K562 (cell line): ENCODE data around the gene CCNL2. TPM values are rescaled to one million over a fixed set of nuclear protein-coding genes. Genes with fewer than 3 reads are reported as not detected.

ENCODE experiments used
- PCBP1 ChIP-seq: fragments of 200-400 bp; formaldehyde crosslinking; IDR thresholded peaks from 2 replicates; pipeline ENCODE4 v1.6.1; 2018; ENCODE audit warnings: mild to moderate bottlenecking, low read depth, low read length; ENCODE audit not compliant: poor library complexity, severe bottlenecking
- SIRT6 ChIP-seq: IDR thresholded peaks from one replicate; pipeline ENCODE4 v1.6.1; 2012; ENCODE audit warnings: low read depth, mild to moderate bottlenecking, control low read depth, inconsistent platforms, low read length, moderate library complexity
- polyA plus RNA-seq, 8 experiments: library from polyadenylated mRNA; depleted of rRNA in 4 of 8; stranded (reverse) in 5 of 8; unstranded in 3 of 8; fragments of >200 nt; fragmentation: Nextera tagmentation in 2 of 8; fragmentation: Illumina TruSeq in 1 of 8; extraction: Ambion mirVana in 2 of 8; extraction: Trizol in 1 of 8; gene quantifications; 2 replicates each; pipeline versions ENCODE4 v1.2.1 to v1.2.3, GENCODE V29; 2011 to 2014; ENCODE audit warnings: inconsistent platforms in 1 of 8, missing spikeins in 1 of 8
- total RNA-seq, 7 experiments: library from RNA; depleted of rRNA in 6 of 7; stranded (reverse); fragments of >200 nt in 6 of 7; fragmentation: Illumina TruSeq in 2 of 7; extraction: Trizol in 2 of 7; gene quantifications; 2 replicates each; pipeline versions ENCODE4 v1.2.1 to v1.2.3, GENCODE V29; 2011 to 2021; ENCODE audit warnings: low replicate concordance in 1 of 7
- TF ChIP-seq, protein P1 (sequence below): fragments of 250-450 bp; sonication (Bioruptor Pico); IDR thresholded peaks from 2 replicates; pipeline ENCODE4 v1.5.0; 2020; ENCODE audit warnings: mild to moderate bottlenecking, borderline replicate concordance
- TF ChIP-seq, protein P2 (sequence below): fragments of 450-650 bp; formaldehyde crosslinking; IDR thresholded peaks from 2 replicates; pipeline ENCODE4 v1.4.0; 2020; ENCODE audit warnings: mild to moderate bottlenecking, moderate library complexity

Gene CCNL2
- total and polyA plus RNA-seq, 9 of the 15 experiments (the other 6 are each of a cell fraction or from before 2014, with no cell fraction given), result 2.8 to 287 (median 94.5) TPM

DNA sequence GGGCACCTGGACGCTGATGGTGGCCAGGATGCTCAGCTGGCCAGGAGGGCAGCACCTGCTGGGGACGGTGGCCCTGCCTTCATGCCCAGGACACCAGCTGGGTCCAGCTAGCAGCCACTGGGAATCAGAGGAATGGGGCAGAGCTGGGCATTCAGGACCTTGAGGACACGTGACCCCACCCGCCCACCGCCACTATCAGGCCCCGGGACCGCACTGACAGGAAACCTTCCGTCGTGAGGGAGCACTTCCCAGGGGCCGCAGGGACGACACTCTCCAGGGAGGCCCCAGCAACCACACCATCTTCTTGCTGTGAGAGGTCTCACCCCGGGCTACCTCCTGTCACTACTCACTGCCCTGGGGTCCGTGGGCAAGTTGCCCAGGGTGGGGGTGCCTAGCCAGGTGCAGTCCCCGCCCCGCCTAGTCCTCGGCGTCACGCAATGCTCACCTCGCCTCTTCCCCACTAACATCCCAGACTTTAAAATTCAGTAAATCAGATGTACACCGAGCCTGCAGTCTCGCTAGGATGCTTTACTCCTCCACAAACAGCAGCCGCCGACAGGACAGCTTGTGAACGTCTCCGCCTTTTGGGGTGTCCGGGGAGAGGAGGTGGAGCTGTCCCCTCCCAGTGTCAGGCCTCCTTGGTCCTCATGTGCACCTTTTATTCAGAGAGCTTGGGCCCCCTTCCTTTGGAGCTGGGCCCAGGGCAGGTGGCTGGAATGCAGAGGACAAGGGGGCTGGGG lies 41.3 kb upstream of the CCNL2 start (continued):
- TF ChIP-seq, protein P1, sequence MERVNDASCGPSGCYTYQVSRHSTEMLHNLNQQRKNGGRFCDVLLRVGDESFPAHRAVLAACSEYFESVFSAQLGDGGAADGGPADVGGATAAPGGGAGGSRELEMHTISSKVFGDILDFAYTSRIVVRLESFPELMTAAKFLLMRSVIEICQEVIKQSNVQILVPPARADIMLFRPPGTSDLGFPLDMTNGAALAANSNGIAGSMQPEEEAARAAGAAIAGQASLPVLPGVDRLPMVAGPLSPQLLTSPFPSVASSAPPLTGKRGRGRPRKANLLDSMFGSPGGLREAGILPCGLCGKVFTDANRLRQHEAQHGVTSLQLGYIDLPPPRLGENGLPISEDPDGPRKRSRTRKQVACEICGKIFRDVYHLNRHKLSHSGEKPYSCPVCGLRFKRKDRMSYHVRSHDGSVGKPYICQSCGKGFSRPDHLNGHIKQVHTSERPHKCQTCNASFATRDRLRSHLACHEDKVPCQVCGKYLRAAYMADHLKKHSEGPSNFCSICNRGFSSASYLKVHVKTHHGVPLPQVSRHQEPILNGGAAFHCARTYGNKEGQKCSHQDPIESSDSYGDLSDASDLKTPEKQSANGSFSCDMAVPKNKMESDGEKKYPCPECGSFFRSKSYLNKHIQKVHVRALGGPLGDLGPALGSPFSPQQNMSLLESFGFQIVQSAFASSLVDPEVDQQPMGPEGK (CRISPR knock-in tag), result no peak
- TF ChIP-seq, protein P2, sequence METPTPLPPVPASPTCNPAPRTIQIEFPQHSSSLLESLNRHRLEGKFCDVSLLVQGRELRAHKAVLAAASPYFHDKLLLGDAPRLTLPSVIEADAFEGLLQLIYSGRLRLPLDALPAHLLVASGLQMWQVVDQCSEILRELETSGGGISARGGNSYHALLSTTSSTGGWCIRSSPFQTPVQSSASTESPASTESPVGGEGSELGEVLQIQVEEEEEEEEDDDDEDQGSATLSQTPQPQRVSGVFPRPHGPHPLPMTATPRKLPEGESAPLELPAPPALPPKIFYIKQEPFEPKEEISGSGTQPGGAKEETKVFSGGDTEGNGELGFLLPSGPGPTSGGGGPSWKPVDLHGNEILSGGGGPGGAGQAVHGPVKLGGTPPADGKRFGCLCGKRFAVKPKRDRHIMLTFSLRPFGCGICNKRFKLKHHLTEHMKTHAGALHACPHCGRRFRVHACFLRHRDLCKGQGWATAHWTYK (CRISPR knock-in tag), result no peak
- TF ChIP-seq PCBP1 (peak; percentile 2), SIRT6 (no peak)
